Measurements from ENCODE around the gene FAR1.

The FAR1 gene

DNA sequence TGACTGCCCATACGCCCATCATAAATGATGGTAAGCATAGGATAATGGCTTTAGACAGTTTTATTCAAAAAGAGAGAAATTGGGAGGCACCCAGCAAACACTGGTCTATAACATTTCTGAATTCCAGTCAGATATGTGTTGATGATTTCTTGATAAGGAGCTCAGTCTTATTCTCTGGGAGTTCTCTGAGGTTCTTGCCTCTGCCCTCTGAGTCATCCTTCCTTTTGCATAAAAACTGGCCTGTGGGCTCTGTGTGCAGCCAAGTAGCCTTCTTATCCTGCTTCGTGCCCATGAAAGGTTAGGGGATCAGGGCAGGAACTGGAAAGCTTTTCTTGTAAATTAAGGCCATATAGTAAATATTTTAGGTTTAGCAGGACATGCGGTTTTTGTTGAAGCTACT lies 48.9 kb downstream of the FAR1 start:
- DNase-seq (ENCODE audit: extremely low read depth, low read depth), result peak; percentile 1
- TF ChIP-seq, protein P1, sequence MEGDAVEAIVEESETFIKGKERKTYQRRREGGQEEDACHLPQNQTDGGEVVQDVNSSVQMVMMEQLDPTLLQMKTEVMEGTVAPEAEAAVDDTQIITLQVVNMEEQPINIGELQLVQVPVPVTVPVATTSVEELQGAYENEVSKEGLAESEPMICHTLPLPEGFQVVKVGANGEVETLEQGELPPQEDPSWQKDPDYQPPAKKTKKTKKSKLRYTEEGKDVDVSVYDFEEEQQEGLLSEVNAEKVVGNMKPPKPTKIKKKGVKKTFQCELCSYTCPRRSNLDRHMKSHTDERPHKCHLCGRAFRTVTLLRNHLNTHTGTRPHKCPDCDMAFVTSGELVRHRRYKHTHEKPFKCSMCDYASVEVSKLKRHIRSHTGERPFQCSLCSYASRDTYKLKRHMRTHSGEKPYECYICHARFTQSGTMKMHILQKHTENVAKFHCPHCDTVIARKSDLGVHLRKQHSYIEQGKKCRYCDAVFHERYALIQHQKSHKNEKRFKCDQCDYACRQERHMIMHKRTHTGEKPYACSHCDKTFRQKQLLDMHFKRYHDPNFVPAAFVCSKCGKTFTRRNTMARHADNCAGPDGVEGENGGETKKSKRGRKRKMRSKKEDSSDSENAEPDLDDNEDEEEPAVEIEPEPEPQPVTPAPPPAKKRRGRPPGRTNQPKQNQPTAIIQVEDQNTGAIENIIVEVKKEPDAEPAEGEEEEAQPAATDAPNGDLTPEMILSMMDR (IDR thresholded peaks at IDR 0.05; ENCODE audit: low read depth, low read length), result no peak

DNA sequence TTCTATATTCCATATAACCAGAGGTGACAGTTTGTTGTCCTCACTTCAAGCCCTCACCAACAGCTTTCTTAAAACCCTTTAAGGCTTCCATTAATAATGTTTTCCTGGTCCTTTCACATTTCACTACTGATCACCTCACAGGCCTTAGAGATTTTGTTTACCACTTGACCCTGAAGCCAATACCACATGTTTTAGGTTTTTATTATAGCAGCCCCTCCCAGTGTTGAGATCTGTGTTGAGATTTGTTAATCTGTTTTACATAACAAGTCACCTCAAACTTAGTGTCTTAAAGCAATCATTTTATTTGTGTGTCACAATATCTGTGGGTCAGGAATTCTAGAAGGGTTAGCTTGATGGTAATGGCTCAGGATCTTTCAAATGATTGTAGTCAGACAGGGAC lies 49.9 kb downstream of the FAR1 start:
- no peak for DNase-seq (ENCODE audit: extremely low read depth, low read depth)
- TF ChIP-seq, protein P1 (IDR thresholded peaks at IDR 0.05; ENCODE audit: low read depth, low read length), result no peak

DNA sequence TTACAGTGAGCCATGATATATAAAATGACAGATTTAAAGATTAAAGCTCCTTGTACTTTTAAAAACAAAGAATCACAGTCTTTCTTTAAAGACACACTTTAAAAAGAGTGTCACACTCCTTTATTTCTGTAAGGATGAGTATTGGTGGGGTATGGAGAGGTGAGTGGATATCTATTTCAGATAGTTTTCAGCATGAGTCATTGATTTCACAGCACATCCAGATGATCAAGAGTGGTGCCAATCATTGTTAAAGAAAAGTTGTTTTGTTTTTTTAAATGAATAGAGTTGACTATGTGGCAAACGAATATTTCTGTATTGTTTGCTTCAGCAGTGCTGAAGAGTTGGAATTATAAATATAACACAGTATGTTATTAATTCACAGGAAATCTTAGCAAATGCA lies 52.5 kb downstream of the FAR1 start:
- DNase-seq (ENCODE audit: extremely low read depth, low read depth), result no peak
- TF ChIP-seq, protein P1 (IDR thresholded peaks at IDR 0.05; ENCODE audit: low read depth, low read length), result no peak

DNA sequence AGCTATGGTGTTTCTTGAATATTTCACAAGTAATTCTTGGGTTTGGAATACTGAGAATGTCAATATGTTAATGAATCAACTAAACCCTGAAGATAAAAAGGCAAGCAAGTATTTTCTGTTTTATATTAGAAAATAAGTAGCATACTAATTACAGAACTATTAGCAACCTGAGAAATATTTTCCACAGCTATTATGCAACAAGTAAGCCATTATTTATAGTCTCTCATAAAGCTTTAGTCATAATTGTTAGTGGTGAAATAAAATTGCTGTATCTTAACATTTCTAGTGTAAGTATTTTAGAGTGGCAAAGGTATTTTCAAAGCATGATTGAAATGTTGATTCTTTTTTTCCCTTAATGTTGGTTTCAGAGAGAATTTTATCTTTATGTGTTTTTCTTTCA lies 53.3 kb downstream of the FAR1 start:
- DNase-seq (ENCODE audit: extremely low read depth, low read depth), result no peak
- TF ChIP-seq, protein P1 (IDR thresholded peaks at IDR 0.05; ENCODE audit: low read depth, low read length), result no peak

DNA sequence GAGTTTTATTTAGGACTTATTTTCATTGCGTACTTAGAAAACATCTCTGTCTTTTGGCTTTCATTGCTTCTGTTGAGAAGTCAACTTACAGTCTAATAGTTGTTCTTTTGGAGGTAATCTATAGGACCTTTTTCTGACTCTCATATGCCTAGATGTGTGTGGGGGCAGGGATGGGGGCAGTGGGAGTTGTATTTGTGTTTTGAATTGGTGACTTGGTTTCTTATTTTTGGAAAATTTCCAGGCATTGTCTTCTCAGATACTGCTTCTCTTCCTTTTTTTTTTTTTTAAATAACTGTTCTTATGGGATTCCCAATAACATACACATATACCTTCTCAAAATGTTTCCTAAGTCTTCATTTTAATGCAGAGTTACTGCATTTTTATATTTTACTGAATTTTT lies 58.0 kb downstream of the FAR1 start:
- no peak for DNase-seq (ENCODE audit: extremely low read depth, low read depth)
- TF ChIP-seq, protein P1 (IDR thresholded peaks at IDR 0.05; ENCODE audit: low read depth, low read length), result no peak

- TF ChIP-seq, protein P1 (IDR thresholded peaks at IDR 0.05; ENCODE audit: low read depth, low read length), result no peak
- no peak for DNase-seq (ENCODE audit: extremely low read depth, low read depth)
Observed at GRCh38 chr11:13728076-13728475, 59.6 kb downstream of the FAR1 start.

DNA sequence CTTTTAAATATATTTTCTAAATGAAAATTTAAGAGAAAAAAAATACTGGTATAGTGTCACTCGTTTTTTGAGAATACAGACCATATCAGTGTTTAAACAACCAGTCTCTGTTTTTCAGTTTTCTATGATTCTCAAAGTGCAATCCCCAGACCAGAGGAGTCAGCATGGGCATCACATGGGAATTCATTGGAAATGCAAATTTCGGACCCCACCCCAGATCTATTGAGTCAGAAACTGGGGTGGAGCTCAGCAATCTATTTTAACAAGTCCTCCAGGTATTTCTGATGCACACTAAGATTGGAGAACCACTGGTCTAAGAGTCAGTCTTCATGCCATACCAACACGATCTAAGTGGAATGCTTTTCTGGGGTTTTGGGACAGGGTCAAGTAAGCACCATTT lies 66.1 kb downstream of the FAR1 start:
- TF ChIP-seq, protein P1 (IDR thresholded peaks at IDR 0.05; ENCODE audit: low read depth, low read length), result no peak
- DNase-seq (ENCODE audit: extremely low read depth, low read depth), result no peak

Data from AG09319 (cell line).